Activated naive CD8-positive, alpha-beta T cell treated with anti-CD3 and anti-CD28 coated beads, Interleukin-2, amount 50 U/mL, for 16 hours (primary cell): ENCODE results near the gene FGB.

Experiments
- DNase-seq: peaks from one replicate; pipeline ENCODE4 v3.0.0-alpha.2; 2020; ENCODE audit warnings: low read depth, low spot score

FGB gene

DNA sequence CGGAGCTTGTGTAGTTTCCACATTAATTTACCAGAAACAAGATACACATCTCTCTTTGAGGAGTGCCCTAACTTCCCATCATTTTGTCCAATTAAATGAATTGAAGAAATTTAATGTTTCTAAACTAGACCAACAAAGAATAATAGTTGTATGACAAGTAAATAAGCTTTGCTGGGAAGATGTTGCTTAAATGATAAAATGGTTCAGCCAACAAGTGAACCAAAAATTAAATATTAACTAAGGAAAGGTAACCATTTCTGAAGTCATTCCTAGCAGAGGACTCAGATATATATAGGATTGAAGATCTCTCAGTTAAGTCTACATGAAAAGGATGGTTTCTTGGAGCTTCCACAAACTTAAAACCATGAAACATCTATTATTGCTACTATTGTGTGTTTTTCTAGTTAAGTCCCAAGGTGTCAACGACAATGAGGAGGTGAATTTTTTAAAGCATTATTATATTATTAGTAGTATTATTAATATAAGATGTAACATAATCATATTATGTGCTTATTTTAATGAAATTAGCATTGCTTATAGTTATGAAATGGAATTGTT, at the start of gene FGB:
FGB (plus strand) TSS at position 315 of the 558 bp plus-strand sequence; CDS start at position 323, 8 bp downstream.
- DNase-seq, result no peak

DNA sequence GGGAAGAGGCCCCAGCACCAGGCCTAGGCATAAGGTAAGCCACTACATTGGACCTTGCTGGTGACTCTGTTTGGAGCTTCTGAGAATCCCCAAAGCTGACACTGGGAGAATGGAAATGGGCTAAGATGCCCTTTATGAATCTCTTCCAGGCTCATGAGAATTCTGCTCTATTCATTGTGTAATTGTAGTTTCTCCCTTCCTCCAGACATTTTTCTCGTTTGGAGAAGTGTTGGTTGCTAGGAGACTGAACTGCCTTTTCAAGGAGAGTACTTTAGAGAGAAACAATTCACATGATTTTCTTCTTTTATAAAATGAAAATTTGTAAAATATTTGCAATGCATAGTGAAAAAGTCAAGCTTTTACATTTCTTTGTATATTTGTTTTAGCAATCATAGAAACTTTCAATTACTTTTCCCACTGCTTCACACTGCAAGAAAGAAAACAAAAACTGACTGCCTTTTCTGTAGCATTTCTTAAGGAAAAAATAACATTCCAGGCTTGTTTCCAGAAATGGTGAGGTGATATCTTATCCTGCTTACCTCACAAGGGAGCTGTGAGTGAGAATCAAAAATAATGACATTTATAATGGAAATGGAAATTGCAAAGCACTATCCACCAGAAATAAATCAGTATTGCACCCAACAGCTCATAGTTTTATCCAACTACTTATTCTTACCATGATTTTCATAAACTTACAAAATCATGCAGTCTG, 46.3 kb upstream of the FGB start:
- DNase-seq, result no peak

DNA sequence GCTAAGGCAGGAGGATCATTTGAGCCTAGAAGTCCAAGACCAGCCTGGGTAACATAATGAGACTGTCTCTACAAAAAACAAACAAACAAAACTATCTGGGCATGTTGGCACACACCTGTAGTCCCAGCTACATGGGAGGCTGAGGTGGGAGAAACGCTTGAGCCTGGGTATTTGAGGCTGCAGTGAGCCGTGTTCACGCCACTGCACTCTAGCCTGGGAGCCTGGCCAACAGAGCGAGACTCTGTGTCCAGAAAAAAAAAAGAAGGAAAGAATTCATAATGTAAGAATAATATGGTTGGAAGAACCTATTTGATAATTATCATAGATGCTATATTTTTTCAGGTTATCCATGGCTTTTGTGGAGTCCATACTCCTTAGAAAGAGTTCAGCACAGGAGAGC, 45.2 kb upstream of the FGB start:
- no peak for DNase-seq

DNA sequence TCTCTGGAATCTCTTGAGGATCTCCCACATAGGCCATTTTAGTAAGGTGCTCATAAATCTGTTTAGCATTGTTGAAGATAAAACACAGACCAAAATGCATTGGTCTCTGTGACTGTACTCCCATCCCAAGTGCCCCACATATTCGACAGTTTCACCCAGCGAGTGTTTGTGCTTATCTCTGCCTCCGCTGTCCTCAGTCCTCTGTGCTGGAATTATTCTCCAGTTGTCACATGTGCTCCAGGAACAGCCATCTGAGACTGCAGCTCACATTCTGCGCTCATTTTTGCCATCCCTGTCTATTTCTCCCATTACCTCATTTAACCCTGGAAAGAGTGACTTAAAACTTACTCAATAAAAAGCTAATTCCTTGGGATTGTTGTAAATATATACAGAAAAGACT, 43.6 kb upstream of the FGB start:
- no peak for DNase-seq

DNA sequence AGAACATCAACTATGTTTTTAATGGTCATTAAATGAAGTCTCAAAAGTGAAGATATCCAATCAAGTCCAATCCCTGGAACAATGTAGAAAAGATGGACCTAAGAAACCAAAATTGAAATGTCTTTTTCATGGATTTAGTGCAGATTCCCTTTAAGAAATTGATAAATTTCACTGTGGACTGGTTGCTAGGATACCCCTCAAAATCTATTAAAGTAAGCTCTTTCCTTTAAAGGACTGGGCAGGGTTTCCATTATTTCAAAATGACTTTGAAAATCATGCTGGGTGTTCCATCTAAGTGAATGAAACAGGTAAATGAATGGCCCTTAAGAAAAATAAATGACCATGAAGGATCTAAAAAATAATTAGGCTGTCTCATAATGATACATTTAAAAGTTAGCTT, 41.2 kb upstream of the FGB start:
- DNase-seq, result no peak

DNA sequence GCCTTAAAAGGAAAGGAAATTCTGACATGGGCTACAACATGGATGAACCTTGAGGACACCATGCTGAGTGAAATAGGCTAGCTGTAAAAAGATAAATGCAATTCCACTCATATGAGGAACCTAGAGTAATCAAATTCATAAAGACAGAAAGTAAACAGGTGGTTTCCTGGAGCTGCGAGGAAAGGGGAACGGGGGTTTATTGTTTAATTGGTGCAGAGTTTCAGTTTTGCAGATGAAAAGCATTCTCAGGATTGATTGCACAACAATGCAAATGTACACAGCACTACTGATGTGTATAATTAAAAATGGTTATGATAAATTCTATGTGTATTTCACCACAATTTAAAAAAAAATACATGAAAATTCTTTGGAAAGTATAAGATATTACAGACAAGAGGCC, 36.7 kb upstream of the FGB start:
- no peak for DNase-seq

DNA sequence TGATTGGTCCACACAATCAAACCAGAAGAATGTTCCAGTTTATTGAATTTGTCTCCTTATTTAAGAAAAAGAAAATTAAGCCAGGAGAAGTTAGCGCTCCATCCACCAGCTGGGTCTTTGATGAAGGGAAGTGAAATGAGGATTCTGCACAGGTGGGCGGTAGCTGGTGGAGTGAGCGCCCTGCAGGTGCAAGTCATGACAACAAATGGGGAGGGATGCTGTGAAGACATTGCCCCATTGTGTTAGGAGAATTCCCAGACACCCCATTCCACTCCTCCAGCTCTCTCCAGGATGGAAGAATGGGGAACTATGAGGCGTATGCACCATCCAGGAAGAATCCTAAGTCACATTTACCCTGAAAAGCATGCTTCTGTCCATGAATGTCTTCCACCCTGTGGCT, 35.5 kb upstream of the FGB start:
- DNase-seq, result no peak

DNA sequence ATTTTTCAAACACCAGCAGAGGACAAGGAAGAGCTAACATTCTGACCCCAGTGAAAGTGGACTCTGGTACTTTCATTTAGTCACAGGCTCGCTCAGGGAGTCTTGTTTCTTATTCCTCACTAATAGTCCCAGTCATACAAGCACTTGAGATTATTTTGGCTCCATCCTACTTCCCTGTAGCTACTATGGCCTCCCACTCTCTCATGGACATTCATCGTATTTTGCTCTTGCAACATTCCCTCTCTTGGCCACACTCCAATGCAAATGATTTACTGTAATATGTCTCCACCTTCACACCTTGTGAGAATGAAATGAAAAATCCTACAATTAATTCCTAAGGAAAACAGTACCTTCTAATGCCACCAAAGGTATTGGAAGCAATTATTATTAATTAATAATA, 33.9 kb upstream of the FGB start:
- DNase-seq, result no peak

DNA sequence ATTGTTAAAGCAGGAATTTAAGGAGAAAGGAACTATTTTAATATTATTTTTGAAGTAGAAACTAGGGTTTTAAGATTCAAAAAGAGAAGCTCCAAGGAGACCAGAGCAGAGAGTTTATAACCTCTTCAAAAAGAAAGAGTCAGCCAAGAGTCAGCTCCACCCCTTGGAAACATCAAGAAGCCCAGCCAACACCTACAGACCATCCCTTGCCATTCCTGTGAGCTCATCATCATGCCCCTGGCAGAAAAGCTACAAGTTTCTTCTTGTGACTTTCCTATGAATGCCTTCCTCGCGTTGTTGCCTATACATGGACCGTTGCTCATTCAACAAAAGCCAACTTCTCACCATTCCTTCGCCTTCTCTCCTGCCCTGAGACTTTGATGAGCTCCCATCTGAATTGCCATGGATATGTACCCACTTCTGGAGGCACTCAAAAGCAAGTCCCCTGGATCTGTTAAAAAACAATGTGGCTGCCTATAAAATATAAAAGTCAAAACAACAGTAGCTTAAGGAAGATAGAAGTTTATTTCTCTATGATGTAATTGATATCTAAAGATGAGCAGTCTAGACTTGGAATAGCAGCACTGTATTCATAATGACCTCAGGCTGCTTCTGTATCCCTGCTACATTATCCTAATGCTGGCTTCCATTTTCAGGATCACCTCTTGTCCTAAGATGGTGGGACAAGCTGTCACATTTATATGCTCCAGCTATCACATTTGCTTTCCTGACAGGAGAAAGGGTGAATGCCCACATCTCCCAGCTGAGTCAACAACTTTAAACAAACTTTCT, 32.9 kb upstream of the FGB start:
- DNase-seq, result no peak

DNA sequence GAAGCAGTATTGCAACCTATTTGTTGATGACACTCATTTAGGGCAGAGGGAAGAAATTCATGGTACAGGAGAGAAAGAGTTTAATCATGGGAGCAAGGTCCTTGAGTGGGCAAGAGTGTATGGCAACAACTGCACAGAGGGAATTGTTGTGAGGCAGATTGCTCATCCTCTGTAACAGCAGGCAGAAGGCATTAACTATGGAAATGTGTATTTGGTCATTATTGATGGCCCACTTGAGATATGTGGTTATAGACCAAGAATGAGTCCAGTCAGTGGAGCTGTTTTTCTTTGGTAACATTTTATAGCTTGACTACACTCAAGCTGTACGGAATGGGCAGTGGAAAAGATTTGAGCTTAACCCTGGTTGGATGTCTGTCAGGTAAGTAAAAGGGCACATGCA, 28.5 kb upstream of the FGB start:
- DNase-seq, result no peak

DNA sequence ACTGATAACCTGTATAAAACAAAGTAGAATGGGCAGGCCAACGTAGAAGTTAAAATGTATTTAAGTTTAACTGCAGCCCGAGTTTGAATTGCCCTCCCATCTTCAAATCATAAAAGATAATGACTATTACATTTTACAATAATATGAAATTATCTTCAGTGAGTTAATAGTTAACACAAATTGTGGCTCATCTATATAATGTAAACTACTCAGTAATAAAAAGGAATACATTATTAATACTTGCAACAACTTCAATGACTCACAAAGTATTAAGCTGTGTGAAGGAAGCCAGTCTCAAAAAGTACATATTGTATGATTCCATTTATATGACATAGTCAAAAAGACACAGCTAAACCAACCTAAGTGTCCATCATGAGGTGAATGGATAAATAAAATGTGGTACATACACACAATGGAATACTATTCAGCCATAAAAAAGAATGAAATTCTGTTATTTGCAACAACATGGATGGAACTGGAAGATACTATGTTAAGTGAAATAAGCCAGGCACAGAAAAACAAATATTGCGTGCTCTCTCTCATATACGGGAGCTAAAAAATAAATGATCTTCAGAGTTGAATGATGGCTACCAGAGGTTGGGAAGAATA, 20.4 kb upstream of the FGB start:
- DNase-seq, result no peak

DNA sequence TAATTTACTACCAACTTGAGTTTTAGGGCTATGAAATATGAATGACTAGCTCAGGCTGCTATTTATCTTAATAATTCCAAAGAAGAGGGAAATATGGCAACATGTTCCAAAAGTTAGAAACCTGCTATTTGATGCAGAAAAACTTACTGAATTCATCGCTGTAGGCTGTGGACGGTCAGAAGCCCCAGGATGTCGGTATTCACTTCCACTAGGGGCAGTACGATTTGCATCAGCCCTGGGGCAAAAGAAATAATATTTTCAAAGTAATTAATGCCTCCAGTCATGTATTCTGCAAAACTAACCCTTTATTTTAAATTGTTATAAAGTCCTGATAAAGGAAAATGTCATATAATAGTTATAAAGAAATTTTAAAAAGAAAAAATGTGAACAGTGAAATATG, 17.1 kb upstream of the FGB start:
- DNase-seq, result no peak

DNA sequence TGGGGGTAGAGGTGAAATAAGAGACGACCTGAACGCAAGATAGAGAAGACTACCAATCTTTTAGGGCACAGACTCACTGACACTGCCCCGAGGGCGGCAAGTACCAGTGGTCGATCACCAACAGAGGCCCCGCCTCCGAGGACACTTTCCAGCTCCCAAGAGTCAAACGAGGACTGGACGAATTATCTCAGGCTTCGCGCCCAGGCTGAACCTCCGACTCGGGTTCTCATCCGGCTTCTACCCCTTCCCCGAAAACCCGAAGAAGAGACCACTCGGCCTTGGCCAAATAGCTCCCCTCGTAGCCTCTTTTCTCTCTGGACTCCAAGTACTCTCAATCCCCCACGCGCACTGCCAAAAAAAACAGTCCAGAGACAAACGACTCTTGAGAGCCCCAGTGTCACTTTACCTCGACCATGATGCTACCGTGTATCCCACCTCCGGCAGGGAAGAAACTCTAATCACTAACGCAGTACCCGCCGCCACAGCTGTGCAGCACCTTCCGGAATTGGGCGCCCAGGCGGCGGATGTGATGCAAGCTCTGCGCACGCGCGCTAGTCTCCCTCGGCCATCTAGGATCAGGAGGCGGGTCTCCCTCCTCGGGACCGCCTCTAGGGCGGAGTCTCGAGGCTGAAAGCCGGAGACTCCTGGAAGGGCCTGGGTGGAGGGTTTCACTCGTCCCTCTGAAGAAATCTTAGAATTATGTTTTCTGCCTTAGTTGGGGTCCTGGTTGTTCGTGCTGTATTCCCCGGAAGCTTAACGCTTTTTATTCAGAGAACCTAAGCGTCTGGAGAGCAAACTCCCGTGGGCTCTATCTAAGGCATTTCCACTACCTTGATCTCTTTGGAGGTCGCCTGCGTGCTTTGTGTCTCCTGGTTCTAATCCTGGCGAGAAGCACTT, 12.7 kb upstream of the FGB start, which contains the start of gene PLRG1:
PLRG1 (minus strand) TSS at position 507 of the 897 bp plus-strand sequence; CDS start at position 415, 92 bp downstream.
- peak; percentile 89 for DNase-seq

DNA sequence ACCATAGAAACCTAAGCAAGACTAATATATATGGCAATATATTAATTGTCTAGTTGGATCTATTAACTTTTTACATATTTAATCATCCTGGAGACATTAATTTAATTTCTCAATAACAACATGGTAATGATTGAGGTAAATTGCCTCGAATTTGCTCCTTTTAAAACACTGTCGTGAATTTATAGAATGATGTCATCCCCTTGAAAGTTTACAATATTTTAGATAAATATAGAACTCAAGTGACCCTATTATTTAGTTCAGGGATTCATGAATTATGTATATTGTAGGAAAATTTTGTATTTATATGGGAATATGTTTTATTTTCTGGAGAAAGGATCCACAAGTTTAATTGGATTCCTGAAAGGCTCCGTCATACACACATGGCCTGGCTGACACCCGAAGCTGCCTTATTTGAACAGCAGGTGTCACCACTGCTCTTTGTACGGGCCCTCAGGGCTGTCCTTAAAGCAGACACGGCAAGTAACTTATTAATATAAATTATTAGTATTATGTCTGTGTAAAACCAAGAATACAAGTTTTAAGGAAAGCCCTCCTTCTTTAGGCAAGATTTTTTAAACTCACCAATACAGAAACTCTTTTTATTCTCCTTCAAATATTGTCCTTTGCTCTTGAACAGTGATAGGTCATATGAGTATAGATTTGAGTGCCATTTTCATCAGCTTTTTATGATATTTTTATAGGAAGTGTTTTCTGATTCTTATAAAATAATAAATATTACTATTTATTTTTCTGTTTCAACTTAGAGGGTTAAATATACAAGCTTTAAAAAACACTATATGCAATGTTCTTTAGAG, 10.7 kb upstream of the FGB start:
- DNase-seq, result peak; percentile 41

DNA sequence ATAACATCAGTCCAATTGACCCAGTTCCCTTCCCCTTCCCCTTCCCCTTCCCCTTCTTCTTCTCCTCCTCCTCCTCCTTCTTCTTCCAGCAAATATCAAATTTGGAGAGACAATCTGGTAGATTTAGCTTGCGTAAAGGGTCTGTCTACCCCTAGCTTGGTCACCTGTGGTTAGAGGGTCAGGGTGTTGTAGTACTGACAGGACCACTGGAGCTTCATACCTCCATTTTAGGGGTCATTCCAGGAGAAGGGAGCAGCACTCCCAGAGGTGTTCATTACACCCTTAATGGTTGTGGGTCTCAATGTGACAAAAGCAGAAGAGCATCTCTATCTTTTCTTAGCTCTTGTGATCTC, 3.7 kb upstream of the FGB start:
- no peak for DNase-seq

DNA sequence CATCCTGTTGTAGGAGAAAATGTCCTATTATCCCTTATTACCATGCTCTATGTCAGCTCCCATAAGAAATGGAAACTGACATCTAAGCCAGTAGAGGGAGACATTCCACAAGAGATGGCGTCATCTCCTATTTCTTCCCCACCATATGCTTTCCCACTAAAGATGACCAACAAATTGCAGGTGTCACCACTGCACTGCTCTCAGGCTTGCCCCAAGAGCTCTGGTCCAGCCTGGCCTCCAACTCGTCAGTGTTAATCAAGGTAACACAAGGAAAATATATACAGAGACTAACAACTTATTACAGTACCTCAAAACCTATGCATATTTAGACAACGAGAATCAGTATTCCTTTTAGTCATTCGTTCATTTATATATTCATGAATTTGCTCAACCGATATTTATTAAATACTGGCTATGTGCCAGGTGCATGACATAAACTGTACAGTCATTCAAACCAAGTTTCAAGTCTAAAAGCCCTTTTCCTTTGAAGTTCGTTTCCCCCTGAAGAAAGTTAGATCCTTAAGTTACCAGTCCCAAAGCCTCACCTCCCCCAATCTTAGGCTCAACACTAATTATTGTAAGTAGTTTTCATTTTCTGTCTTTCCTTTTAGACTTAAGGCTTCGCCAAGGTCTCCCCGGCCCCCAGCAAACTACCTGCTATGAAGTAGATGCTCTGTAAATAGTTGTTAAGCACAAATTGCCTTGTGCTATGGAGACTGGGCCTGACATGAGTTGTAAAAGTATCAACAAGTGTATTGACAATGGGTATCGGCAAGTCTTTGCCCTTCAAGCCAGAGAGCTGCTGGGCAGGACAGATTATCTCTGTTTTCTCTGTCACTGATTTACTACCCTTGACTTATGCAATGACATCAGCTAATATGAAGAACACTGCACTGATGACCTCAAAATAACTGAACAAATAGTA, 3.1 kb upstream of the FGB start:
- DNase-seq, result no peak

DNA sequence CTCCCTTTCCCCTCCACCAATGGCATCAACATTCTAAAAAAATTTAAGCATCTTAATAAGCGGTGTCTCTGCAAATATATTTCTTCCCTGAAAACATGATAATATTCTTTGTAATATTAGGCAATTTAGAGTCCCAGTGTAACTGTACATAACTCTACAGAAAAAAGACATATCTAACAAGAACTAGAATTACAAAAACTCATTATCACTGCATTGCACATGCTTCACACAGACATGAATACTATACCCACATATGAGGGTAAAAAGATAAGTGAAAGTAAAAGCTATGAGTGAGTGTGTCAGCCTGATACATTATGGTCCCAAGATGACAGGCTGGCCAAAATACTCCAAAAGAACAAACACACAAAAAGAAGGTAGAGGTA, 2.4 kb upstream of the FGB start:
- no peak for DNase-seq

DNA sequence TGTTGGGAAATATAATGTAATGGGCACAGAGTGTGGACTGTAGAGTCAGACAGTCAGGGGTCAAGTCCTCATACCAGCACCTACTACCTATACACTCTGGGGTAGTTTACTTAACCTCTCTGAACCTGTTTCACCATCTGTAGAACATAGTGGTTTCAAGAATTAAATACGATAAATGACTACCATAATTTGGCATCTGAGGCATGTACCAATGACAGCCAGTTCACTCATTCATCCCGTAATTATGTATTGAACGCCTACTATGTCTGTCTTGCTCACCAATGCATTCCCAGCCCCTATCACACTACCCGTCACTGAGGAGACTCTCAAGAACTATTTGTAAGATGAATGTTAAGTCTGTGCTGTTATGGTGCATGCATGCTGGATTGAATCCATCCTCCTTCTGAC, 2.0 kb upstream of the FGB start:
- no peak for DNase-seq

DNA sequence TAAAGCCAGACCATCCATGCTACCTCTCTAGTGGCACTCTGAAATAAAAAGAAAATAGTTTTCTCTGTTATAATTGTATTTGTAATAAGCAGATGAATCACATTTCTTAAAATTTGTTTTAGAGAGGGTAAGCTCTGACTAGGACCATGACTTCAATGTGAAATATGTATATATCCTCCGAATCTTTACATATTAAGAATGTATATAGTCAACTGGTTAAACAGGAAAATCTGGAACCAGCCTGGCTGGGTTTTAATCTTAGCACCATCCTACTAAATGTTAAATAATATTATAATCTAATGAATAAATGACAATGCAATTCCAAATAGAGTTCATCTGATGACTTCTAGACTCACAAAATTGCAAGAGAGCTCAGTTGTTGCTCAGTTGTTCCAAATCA, 1.5 kb downstream of the FGB start:
- DNase-seq, result no peak

DNA sequence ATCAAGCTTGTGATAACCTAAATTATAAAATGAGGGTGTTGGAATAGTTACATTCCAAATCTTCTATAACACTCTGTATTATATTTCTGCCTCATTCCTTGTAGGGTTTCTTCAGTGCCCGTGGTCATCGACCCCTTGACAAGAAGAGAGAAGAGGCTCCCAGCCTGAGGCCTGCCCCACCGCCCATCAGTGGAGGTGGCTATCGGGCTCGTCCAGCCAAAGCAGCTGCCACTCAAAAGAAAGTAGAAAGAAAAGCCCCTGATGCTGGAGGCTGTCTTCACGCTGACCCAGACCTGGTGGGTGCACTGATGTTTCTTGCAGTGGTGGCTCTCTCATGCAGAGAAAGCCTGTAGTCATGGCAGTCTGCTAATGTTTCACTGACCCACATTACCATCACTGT, 2.9 kb downstream of the FGB start:
- no peak for DNase-seq
